ENCODE measurements around the gene DNAJC5G. TPM values are rescaled to one million over a fixed set of nuclear protein-coding genes. Genes with fewer than 3 reads are reported as not detected.

DNAJC5G gene
- total and polyA plus RNA-seq, 9 of the 15 experiments (the other 6 are each of a cell fraction or from before 2014, with no cell fraction given) = not detected

- TF ChIP-seq CREB1 (IDR thresholded peaks at IDR 0.05) (no peak; the same call in 1 of the 2 replicates), CREB1 (CRISPR knock-in tag; IDR thresholded peaks at IDR 0.05) (peak; percentile 74), GTF2B (IDR thresholded peaks at IDR 0.05; ENCODE audit: extremely low read depth, insufficient read length) (no peak), RNF219 (CRISPR knock-in tag; IDR thresholded peaks at IDR 0.05) (no peak), ZC3H11A (IDR thresholded peaks at IDR 0.05; ENCODE audit: low read depth, low read length) (no peak), ZBTB5 (IDR thresholded peaks at IDR 0.05) (no peak), MBD1 (CRISPR knock-in tag; IDR thresholded peaks at IDR 0.05) (no peak), POLR3G (IDR thresholded peaks at IDR 0.05; ENCODE audit: extremely low read depth, insufficient read length, insufficient replicate concordance) (no peak), SMARCE1 (IDR thresholded peaks at IDR 0.05) (no peak), ZNF780A (CRISPR knock-in tag; IDR thresholded peaks at IDR 0.05) (peak; percentile 38; the same call in 1 of the 2 replicates), E2F4 (CRISPR knock-in tag; IDR thresholded peaks at IDR 0.05; ENCODE audit: low read depth) (no peak), E4F1 (CRISPR knock-in tag; IDR thresholded peaks at IDR 0.05; ENCODE audit: borderline replicate concordance) (no peak), ZNF354B (CRISPR knock-in tag; IDR thresholded peaks at IDR 0.05) (no peak), TSC22D4 (tag; IDR thresholded peaks at IDR 0.05) (no peak), MAFF (IDR thresholded peaks at IDR 0.05; ENCODE audit: low read length) (no peak), MCM3 (IDR thresholded peaks at IDR 0.05) (no peak), RHOXF2B (CRISPR knock-in tag; conservative IDR thresholded peaks at IDR 0.05) (no peak), ZNF347 (CRISPR knock-in tag; IDR thresholded peaks at IDR 0.05; ENCODE audit: low read depth) (no peak)
Measured at GRCh38 chr2:27322766-27323595, 47.7 kb downstream of the DNAJC5G start, which contains the start of gene MPV17 (continued).

Data from K562 (cell line).